Cardiac muscle cell (in vitro differentiated cells and primary cell): ENCODE results near the gene APBB2. TPM values are rescaled to one million over a fixed set of nuclear protein-coding genes. Genes with fewer than 3 reads are reported as not detected.

Experiments
- DNase-seq, 2 donors: peaks; one replicate each; pipeline versions ENCODE4 v3.0.0 to v3.0.0-alpha.2; 2010 to 2017; ENCODE audit warnings: low read depth in 1 of 2, low spot score in 1 of 2
- H3K27ac ChIP-seq: fragments of 200-600 bp; sonication (generic); 2 replicates; pipeline ENCODE4 v1.5.1; 2016
- H3K27me3 ChIP-seq: fragments of 200-600 bp; sonication (generic); 2 replicates; pipeline ENCODE4 v1.6.0; 2016; ENCODE audit warnings: control low read depth
- H3K36me3 ChIP-seq: fragments of 200-600 bp; sonication (generic); 2 replicates; pipeline ENCODE4 v1.5.1; 2016; ENCODE audit warnings: control low read depth
- H3K4me1 ChIP-seq: fragments of 200-600 bp; sonication (generic); 2 replicates; pipeline ENCODE4 v1.8.1; 2017; ENCODE audit warnings: low read depth, mild to moderate bottlenecking, mixed run types
- H3K4me3 ChIP-seq: fragments of 200-600 bp; sonication (generic); 2 replicates; pipeline ENCODE4 v1.5.1; 2016; ENCODE audit warnings: mild to moderate bottlenecking
- H3K9me3 ChIP-seq: fragments of 200-600 bp; sonication (generic); 2 replicates; pipeline ENCODE4 v1.5.1; 2017; ENCODE audit warnings: low read depth, mild to moderate bottlenecking, control low read depth
- polyA plus RNA-seq: library from polyadenylated mRNA; unstranded; fragments of >200 nt; fragmentation: Nextera tagmentation; extraction: Ambion mirVana; gene quantifications from 2 replicates; pipeline ENCODE4 v1.2.1, GENCODE V29; 2016
- total RNA-seq: library from RNA; depleted of rRNA; stranded (reverse); fragments of >200 nt; gene quantifications from 2 replicates; pipeline ENCODE4 v1.2.3, GENCODE V29; 2016
- TF ChIP-seq, protein P1 (sequence below): IDR thresholded peaks from 2 replicates; pipeline ENCODE4 v1.5.1; 2012; ENCODE audit warnings: low read depth, mild to moderate bottlenecking, low read length

APBB2 gene
- total and polyA plus RNA-seq, 2 experiments from 2014 or later: 4.6 to 14.9 TPM

GRCh38 chr4:41169256-41169800, 45.0 kb downstream of the APBB2 start:
- no peaks in the 10 kb centered on the region for H3K27me3 ChIP-seq
- H3K4me3 ChIP-seq: no peak overlapping the region
- no peak for DNase-seq
- no peaks in the 10 kb centered on the region for H3K9me3 ChIP-seq
- no peaks in the 10 kb centered on the region for H3K4me1 ChIP-seq
- no peak overlapping the region for H3K27ac ChIP-seq
- TF ChIP-seq, protein P1, sequence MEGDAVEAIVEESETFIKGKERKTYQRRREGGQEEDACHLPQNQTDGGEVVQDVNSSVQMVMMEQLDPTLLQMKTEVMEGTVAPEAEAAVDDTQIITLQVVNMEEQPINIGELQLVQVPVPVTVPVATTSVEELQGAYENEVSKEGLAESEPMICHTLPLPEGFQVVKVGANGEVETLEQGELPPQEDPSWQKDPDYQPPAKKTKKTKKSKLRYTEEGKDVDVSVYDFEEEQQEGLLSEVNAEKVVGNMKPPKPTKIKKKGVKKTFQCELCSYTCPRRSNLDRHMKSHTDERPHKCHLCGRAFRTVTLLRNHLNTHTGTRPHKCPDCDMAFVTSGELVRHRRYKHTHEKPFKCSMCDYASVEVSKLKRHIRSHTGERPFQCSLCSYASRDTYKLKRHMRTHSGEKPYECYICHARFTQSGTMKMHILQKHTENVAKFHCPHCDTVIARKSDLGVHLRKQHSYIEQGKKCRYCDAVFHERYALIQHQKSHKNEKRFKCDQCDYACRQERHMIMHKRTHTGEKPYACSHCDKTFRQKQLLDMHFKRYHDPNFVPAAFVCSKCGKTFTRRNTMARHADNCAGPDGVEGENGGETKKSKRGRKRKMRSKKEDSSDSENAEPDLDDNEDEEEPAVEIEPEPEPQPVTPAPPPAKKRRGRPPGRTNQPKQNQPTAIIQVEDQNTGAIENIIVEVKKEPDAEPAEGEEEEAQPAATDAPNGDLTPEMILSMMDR: no peak
- H3K36me3 ChIP-seq: no peaks in the 10 kb centered on the region

DNA sequence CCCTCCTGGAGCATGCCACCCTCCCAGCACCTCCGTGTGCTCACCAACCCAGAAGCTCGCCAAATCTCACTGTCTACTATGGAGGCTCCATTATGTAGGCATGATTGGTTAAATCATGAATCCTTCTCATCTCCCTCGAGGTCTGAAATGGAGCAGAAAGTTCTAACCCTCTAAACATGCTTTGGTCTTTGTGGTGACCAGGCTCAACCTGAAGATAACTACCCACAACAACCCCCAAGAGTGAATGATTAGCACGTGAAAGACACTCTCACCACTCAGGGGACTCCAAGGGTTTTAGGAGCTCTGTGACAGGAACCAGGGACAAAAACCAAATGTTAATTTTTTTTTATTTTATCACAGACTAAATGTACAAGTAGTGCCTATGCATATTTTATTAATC, 47.2 kb downstream of the APBB2 start:
- no peaks in the 10 kb centered on the region for H3K4me1 ChIP-seq
- no peak overlapping the region for H3K27ac ChIP-seq
- DNase-seq: no peak
- H3K36me3 ChIP-seq: no peaks in the 10 kb centered on the region
- H3K9me3 ChIP-seq: no peaks in the 10 kb centered on the region
- H3K4me3 ChIP-seq: no peak overlapping the region
- TF ChIP-seq, protein P1: no peak
- H3K27me3 ChIP-seq: no peaks in the 10 kb centered on the region

DNA sequence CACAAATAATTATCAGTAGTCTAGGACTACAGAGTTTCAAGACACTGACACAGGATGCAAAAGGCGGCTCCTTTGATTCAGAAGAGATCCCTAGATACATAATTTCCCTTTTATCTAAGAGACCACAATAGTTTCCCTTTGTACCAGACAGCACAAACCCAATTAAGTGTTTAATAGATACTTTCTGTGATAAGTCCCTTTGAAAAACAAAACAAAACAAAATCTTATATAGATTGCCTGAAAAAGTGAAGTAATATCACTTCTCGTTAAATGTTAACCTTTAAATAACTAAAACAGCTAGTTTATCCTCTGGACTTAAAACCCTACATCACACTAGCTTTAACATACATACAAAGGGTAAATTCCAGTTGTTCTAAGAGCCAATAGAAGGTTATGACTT, 49.9 kb downstream of the APBB2 start:
- no peak for DNase-seq
- Histone ChIP-seq H3K4me3 (no peak overlapping the region), H3K9me3 (no peaks in the 10 kb centered on the region), H3K4me1 (no peaks in the 10 kb centered on the region), H3K27me3 (no peaks in the 10 kb centered on the region), H3K27ac (no peak overlapping the region), H3K36me3 (no peaks in the 10 kb centered on the region)
- TF ChIP-seq, protein P1: no peak

GRCh38 chr4:41161355-41161754, 53.0 kb downstream of the APBB2 start:
- Histone ChIP-seq H3K36me3 (no peaks in the 10 kb centered on the region), H3K9me3 (no peaks in the 10 kb centered on the region), H3K4me1 (no peaks in the 10 kb centered on the region), H3K27ac (no peak overlapping the region), H3K27me3 (no peaks in the 10 kb centered on the region), H3K4me3 (no peak overlapping the region)
- TF ChIP-seq, protein P1: no peak
- DNase-seq: no peak

GRCh38 chr4:41160856-41161255, 53.5 kb downstream of the APBB2 start:
- Histone ChIP-seq H3K27ac (no peak overlapping the region), H3K36me3 (no peaks in the 10 kb centered on the region), H3K9me3 (no peaks in the 10 kb centered on the region), H3K4me3 (no peak overlapping the region), H3K4me1 (no peaks in the 10 kb centered on the region), H3K27me3 (no peaks in the 10 kb centered on the region)
- DNase-seq: no peak
- TF ChIP-seq, protein P1: no peak
